Limb (tissue), 2 donors: ENCODE results near the gene KCTD3.

Source experiments
- DNase-seq, 2 donors: peaks; one replicate each; pipeline ENCODE4 v3.0.0-alpha.2; 2016; ENCODE audit errors: extremely low spot score in 2 of 2

Gene KCTD3

DNA sequence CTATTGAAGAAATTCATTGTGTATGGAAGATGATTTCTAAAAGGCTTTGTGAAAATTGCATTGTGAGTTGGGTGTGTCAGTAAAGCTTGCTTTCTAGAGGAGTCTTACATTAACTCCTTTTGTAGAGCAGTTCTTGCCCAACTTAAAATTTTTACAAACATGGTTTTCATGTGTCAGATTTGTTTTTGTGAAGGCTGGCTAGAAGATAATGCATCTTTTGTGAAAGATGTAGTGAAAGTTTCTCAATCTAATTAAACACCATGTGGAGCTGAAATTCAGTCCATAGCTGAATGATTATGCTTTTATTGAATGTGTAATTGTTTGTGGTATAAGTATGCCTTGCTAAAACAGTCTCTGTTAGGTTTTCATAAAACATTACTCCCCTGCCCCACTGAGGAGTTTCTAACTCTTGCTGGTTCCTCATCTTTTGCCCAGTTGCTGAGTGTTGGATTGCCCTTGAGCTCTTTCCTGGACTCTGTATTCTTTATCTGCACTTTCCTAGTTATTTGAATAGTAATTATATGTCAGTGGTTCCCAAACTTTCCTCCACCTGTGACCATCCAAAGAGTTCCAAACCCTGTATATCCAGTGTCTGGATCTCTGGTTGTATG, 38.0 kb downstream of the KCTD3 start:
- no peak for DNase-seq

DNA sequence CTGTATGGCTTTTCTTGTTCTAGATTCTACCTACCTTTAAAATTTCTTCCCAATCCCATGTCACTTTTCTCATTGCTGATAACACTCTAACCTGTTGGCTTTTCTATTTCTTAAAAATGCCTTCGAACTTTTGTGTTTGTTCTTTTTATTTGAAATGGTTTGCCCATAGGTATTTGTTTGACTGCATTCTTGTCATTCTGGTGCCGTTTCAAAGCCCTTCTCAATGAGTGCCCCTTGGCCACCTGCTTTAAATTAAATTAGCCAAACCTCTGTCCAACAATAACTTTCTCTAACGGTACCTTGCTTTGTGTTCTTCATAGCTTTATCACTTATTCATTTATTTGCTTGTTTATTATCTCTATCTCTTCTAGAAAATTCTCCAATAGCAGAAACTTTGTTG, 38.9 kb downstream of the KCTD3 start:
- DNase-seq, result no peak

- no peak for DNase-seq
Measured at GRCh38 chr1:215606564-215607168, 39.6 kb downstream of the KCTD3 start.

- no peak for DNase-seq
Measured at GRCh38 chr1:215607412-215607811, 40.3 kb downstream of the KCTD3 start.

- DNase-seq, result no peak
Measured at GRCh38 chr1:215608646-215609045, 41.5 kb downstream of the KCTD3 start.

- DNase-seq, result no peak
Measured at GRCh38 chr1:215612391-215612790, 45.3 kb downstream of the KCTD3 start.

DNA sequence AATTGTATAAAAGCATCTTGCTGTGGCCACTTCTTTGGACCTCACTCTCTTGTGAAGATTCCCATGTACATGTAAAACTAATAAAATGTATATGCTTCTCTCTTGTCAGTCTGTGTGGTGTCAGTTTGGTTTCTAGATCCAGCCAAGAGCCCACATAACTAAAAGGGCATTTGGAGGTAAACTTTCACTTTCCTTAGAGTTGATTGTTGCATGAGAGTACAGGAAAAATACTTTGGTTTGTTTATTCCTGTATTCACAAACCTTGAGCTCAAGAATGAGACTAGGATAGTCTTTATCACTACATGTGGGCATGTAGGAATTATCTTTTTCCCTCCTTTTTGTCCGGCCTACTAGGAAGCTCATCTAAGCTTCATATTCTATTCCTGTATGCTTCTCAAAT, 50.9 kb downstream of the KCTD3 start:
- DNase-seq, result no peak

- no peak for DNase-seq
Measured at GRCh38 chr1:215623162-215623561, 56.1 kb downstream of the KCTD3 start.

DNA sequence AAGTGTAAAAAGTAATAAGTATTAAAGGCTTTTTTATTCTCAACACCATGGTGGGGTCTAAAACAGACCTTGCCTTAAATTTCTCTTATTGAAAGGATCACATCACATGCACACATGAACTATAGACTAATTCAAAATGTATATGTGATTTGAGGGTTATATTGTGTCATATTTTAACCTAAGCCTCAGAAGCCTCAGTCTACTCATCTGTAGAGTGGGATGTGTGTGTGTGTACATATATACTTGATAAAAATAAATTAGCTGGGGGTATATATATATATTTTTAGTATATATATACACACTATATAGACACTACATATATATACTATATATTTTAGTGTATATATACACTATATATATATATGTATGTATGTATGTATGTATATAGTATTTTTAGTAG, 58.8 kb downstream of the KCTD3 start:
- no peak for DNase-seq

DNA sequence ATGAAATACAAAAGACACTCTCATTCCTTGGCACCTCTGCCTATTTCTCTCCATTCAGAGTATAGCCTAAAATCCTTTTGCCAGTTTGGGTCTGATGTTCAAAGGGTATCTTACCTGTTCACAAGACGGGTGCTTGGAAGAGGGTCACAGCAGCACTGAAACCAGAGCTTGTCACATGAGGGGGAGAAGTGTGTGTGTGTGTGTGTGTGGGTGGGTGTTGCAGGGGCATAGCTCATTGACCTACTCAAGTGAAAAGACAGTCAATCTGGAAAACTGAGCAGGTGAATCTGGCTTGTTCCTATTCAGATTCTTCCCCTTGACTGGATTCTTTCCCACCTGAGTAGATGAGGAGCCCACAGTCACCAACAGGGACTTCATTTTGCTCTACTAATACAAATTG, 63.9 kb downstream of the KCTD3 start:
- DNase-seq, result no peak

DNA sequence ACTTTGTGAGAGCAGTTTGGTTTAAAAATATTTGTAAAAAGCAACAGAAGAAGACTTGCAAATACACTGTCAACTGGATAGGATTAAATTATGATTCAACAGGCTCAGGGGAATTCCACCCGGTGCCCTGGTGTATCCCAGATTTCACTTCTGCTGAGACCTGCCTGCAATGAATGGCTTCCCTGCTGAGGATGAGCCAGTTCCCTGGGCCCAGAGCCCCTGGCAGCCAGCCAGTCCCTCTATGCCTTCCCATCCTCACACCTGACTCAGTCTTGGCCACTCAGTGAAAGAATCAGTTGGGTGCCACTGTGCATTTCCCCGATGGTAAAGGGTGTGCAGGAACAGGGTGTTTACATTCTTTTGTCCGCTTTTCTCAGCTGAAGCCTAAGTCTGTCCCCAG, 64.4 kb downstream of the KCTD3 start:
- DNase-seq, result no peak

- DNase-seq, result no peak
Measured at GRCh38 chr1:215635827-215636226, 68.7 kb downstream of the KCTD3 start.

GRCh38 chr1:215636258-215636965, 69.3 kb downstream of the KCTD3 start:
- peak in 1 of 2 donors; percentile 20 for DNase-seq

DNA sequence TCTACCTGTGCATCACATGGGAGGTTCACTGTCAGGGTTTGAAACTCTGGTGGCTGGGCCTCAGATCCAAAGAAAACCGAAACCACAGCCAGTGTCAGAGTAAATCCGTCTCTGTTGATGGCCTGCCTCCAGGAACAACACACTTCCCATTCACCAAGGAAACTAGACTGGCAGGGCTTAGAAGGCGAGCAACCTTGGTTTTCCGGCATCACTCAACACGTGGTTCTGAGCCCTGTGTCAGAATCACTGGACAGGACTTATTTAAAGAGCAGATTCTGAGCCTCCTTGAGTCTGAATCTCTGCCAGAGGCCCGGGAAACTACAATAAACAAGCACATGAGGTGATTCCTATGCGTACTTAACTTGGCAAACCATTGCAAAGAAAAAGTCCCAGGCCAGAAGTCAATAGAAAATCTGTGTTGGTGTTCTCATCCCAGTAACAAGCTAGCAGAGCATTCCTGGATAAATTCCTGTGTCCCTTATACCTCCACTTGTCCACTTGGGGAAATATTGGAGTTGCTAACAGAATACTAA, 70.0 kb downstream of the KCTD3 start:
- peak in 1 of 2 donors; percentile 29 for DNase-seq

DNA sequence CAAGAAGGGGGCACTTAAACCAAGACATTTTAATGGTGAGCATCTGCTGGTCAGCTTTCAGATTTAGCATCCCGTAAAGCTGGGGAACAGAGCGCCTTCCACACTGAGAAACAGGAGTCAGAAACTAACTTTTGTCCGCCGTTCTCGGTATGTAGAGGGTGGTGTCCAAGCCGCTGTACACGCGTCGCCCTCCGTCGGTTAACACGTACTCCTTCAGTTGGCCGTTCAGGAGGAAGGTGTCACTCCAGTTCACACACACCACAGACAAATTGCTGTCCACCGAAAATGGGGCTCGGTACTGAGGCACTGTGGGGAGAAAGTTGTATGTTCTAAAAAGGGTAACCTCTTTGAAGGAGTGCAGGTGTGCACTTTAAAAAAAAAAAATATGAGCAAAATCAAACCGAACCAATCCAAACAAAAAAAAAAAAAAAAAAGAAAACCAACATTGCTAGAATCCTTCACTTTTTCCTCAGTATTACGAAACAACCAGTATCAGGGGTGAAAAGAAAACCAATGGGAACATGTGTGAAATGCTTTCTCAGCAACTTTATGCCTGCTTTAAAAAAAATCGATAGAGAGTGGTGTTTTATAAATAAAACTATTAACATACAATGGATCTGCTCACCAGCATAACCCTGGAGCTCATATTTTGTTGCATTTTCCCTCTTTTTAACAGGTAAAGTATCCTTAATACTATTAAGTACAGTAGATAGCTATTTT, 73.5 kb downstream of the KCTD3 start:
- no peak for DNase-seq

DNA sequence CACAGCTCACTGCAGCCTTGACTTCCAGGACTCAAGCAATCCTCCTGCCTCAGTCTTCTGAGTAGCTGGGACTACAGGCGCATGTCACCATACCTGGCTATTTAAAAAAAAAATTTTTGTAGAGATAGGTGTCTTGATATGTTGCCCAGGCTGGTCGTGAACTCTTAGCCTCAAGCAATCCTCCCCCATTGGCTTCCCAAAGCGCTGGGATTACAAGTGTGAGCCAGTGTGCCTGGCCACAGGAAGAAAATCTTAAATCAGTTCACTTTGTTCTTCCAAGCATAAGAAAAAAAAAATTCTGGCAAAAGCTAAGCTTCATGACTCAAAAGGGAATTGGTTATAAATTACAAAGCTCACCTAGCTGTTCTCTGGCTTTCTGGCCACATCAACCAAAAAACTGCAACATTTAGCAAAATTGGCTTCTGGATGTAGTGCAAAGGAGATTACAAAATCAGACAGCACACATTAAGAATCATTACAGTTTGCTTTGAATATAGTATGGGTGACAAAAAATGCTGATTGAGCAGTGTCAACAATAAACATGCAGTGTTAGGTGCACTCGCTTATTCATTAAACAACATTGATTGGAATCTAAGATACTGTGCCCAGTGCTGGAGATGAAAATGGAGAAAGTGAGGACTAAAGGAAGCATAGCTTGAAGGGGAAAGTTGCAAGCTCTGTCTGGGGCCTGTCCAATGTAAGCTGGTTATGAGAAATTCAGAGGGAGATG, 76.7 kb downstream of the KCTD3 start:
- no peak for DNase-seq

GRCh38 chr1:215645182-215645581, 78.1 kb downstream of the KCTD3 start:
- DNase-seq, result no peak

DNA sequence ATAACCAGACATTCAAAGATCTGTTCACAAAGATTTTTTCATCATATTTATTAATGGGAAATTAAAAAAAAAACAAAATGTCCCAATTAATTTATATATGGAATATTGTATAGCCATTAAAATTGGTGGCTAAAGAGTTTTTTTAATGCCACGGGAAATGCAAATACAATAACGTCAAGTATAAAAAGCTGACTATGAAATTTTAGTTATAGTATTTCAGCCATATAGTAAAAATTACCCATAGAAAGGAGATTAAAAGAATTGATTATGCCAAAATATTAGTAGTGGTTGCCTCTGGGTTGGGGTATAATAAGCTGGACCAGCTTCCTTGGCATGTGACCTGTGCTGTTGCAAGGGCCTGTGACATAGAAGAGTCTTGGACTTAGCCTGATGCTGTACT, 78.8 kb downstream of the KCTD3 start:
- no peak for DNase-seq

- no peak for DNase-seq
Measured at GRCh38 chr1:215647738-215648137, 80.6 kb downstream of the KCTD3 start.

GRCh38 chr1:215648957-215649356, 81.9 kb downstream of the KCTD3 start:
- no peak for DNase-seq

DNA sequence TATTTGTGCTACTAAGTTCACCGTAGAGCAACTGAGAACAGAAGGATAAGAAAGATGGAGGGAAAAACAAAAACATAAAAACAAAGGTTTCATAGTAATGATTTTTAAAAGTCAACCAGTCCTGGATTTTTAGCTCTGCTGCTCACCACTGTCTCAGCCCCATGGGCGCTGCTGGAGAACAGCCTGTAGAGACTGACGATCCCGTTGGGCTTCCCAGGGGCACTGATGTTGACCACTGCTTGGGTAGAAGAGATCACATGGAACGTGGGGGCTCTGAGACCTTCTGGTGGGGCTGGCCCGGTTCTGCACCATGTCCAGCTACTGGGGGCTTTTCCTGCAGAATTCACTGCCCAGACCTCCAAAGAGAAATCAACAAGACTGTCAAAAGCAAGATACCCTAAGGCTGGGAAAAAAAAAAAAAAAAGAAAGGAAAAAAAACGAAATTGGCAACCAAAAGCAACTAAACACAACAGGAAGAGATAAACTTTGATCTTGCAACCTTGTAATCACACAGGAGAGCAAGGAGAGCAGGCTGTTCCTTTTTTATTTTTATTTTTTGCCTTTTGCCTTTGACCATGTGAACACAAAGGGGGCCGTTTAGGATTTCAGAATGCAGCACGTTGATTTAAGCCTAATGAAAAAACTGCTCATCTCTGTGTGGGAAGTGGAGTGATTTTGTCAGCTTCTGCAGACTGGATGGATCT, 83.5 kb downstream of the KCTD3 start:
- DNase-seq, result no peak
